ENCODE data around the gene BPIFB6.

DNA sequence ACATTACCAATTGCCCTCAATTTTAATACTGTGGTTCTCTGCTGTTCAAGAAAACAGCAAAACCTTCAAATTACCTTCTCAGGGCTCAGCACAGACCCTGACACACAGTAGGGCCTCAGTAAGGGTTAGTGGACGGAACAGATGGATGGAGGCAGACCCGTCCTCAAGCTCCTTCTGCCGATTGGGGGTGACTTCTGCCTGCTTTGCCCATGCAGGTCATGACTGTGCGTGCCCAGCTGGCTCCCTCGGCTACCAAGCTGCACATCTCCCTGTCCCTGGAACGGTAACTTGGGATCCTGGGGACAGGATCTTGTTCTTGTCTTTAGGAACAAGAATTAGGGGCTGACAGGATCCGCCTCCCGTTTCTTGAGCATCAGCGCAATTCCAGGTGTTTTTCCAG lies 38.2 kb downstream of the BPIFB6 start:
- TF ChIP-seq, protein P1, sequence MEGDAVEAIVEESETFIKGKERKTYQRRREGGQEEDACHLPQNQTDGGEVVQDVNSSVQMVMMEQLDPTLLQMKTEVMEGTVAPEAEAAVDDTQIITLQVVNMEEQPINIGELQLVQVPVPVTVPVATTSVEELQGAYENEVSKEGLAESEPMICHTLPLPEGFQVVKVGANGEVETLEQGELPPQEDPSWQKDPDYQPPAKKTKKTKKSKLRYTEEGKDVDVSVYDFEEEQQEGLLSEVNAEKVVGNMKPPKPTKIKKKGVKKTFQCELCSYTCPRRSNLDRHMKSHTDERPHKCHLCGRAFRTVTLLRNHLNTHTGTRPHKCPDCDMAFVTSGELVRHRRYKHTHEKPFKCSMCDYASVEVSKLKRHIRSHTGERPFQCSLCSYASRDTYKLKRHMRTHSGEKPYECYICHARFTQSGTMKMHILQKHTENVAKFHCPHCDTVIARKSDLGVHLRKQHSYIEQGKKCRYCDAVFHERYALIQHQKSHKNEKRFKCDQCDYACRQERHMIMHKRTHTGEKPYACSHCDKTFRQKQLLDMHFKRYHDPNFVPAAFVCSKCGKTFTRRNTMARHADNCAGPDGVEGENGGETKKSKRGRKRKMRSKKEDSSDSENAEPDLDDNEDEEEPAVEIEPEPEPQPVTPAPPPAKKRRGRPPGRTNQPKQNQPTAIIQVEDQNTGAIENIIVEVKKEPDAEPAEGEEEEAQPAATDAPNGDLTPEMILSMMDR (IDR thresholded peaks at IDR 0.05), result no peak
- no peak for TF ChIP-seq POLR2A (IDR thresholded peaks at IDR 0.05)
